Activated CD8-positive, alpha-beta memory T cell treated with anti-CD3 and anti-CD28 coated beads for 48 hours (primary cell): Measurements from ENCODE around the gene KCNQ1.

Source experiments
- DNase-seq, 3 experiments: peaks; one replicate each; pipeline ENCODE4 v3.0.0-alpha.2; 2020; ENCODE audit warnings: low read depth in 2 of 3, low spot score in 2 of 3

KCNQ1 gene

GRCh38 chr11:2801711-2802388, 357.0 kb downstream of the KCNQ1 start:
- DNase-seq: no peak

GRCh38 chr11:2802389-2803185, 357.8 kb downstream of the KCNQ1 start:
- DNase-seq: no peak

- no peak for DNase-seq
These were observed 358.6 kb downstream of the KCNQ1 start for GRCh38 chr11:2803186-2804091.

- no peak for DNase-seq
These were observed 359.4 kb downstream of the KCNQ1 start for GRCh38 chr11:2804189-2804588.

- no peak for DNase-seq
These were observed 360.0 kb downstream of the KCNQ1 start for GRCh38 chr11:2804701-2805387.

GRCh38 chr11:2805388-2806056, 360.7 kb downstream of the KCNQ1 start:
- DNase-seq: no peak

- no peak for DNase-seq
These were observed 361.7 kb downstream of the KCNQ1 start for GRCh38 chr11:2806351-2807024.

GRCh38 chr11:2807025-2807681, 362.3 kb downstream of the KCNQ1 start:
- DNase-seq: no peak

GRCh38 chr11:2807801-2808241, 363.0 kb downstream of the KCNQ1 start:
- no peak for DNase-seq

- no peak for DNase-seq
These were observed 364.3 kb downstream of the KCNQ1 start for GRCh38 chr11:2808850-2809846.

- DNase-seq: no peak
These were observed 365.0 kb downstream of the KCNQ1 start for GRCh38 chr11:2809854-2810253.

- DNase-seq: no peak
These were observed 365.8 kb downstream of the KCNQ1 start for GRCh38 chr11:2810411-2811205.

GRCh38 chr11:2811206-2812091, 366.6 kb downstream of the KCNQ1 start:
- no peak for DNase-seq

- no peak for DNase-seq
These were observed 367.7 kb downstream of the KCNQ1 start for GRCh38 chr11:2812371-2812991.

GRCh38 chr11:2813141-2813908, 368.5 kb downstream of the KCNQ1 start:
- no peak for DNase-seq
